ENCODE measurements around the gene SLC4A11.

The SLC4A11 gene

GRCh38 chr20:3239026-3239866, at the start of gene SLC4A11:
TSS of gene SLC4A11 (minus strand) at chr20:3239190. CDS start at chr20:3239137, 53 bp downstream.
- peak; percentile 44 to 60 for DNase-seq

GRCh38 chr20:3283222-3283820, 44.3 kb upstream of the SLC4A11 start:
- DNase-seq: no peak

- no peak for DNase-seq
Measured at GRCh38 chr20:3282271-3283221, 43.6 kb upstream of the SLC4A11 start.

GRCh38 chr20:3281437-3281836, 42.4 kb upstream of the SLC4A11 start:
- no peak for DNase-seq

- no peak for DNase-seq
Measured at GRCh38 chr20:3279761-3280160, 40.8 kb upstream of the SLC4A11 start.

- DNase-seq: no peak
Measured at GRCh38 chr20:3277686-3278465, 38.9 kb upstream of the SLC4A11 start.

- no peak for DNase-seq
Measured at GRCh38 chr20:3276680-3277015, 37.7 kb upstream of the SLC4A11 start.

- DNase-seq: no peak
Measured at GRCh38 chr20:3275966-3276679, 37.1 kb upstream of the SLC4A11 start.

- DNase-seq: no peak
Measured at GRCh38 chr20:3275064-3275935, 36.3 kb upstream of the SLC4A11 start.

GRCh38 chr20:3273371-3273770, 34.4 kb upstream of the SLC4A11 start:
- DNase-seq: no peak

GRCh38 chr20:3270051-3270450, 31.1 kb upstream of the SLC4A11 start:
- no peak for DNase-seq

GRCh38 chr20:3262566-3262965, 23.6 kb upstream of the SLC4A11 start:
- DNase-seq: no peak

GRCh38 chr20:3258429-3258828, 19.4 kb upstream of the SLC4A11 start:
- DNase-seq: no peak

- DNase-seq: no peak
Measured at GRCh38 chr20:3255728-3256127, 16.7 kb upstream of the SLC4A11 start.

GRCh38 chr20:3251806-3252205, 12.8 kb upstream of the SLC4A11 start:
- no peak for DNase-seq

- DNase-seq: no peak
Measured at GRCh38 chr20:3250091-3250504, 11.1 kb upstream of the SLC4A11 start.

- no peak for DNase-seq
Measured at GRCh38 chr20:3248993-3249347, 10.0 kb upstream of the SLC4A11 start.

- DNase-seq: peak; percentile 38 to 52
Measured at GRCh38 chr20:3248167-3248992, 9.4 kb upstream of the SLC4A11 start.

GRCh38 chr20:3247638-3248037, 8.6 kb upstream of the SLC4A11 start:
- no peak for DNase-seq

GRCh38 chr20:3246682-3247081, 7.7 kb upstream of the SLC4A11 start:
- DNase-seq: no peak
